ENCODE data around the gene USHBP1. TPM values are rescaled to one million over a fixed set of nuclear protein-coding genes. Genes with fewer than 3 reads are reported as not detected.
A peak's percentile ranks its signal among the peaks of the same experiment; 100 is the strongest.

The USHBP1 gene
- total RNA-seq, 1 donor from 2014 or later = 0.29 TPM

DNA sequence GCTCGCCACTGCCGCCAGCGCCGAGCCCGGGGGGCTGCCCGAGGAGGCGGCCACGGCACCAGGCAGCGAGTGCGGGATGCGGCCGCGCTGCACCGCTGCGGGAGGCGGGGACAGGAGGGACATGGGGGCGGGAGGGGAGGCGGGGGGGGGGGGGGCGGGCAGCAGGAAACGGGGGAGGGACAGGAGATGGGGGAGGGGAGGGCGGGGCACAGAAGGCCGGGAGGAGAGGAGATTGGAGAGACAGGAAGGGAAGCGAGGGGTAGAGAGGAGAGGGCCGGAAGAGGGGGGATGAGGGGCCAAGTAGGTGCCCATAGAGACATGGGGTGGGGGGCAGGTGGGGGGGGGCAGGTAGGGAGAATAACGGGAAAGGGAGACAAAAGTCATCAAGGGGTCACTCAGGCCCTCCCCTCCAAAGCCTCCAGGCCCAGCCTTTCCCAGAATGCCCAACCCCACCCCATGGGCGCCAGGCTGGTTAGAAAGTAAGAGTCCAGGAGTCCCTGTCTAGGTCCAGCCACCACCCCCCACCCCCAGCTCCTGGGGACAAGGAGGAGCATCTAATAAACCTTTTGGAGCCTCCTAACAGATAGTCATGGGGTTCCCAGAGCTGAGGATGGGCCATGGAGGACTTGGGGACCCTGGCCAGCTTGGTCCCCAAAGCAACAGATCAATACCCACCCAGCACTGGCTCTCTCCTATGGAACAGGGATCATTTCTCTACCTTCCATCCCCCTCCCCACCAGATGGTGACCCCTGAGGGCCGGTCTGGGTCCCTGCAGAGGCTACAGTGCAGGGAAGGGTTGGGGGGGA is 28.4 kb downstream of the USHBP1 start:
- TF ChIP-seq, protein P1, sequence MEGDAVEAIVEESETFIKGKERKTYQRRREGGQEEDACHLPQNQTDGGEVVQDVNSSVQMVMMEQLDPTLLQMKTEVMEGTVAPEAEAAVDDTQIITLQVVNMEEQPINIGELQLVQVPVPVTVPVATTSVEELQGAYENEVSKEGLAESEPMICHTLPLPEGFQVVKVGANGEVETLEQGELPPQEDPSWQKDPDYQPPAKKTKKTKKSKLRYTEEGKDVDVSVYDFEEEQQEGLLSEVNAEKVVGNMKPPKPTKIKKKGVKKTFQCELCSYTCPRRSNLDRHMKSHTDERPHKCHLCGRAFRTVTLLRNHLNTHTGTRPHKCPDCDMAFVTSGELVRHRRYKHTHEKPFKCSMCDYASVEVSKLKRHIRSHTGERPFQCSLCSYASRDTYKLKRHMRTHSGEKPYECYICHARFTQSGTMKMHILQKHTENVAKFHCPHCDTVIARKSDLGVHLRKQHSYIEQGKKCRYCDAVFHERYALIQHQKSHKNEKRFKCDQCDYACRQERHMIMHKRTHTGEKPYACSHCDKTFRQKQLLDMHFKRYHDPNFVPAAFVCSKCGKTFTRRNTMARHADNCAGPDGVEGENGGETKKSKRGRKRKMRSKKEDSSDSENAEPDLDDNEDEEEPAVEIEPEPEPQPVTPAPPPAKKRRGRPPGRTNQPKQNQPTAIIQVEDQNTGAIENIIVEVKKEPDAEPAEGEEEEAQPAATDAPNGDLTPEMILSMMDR (conservative IDR thresholded peaks at IDR 0.05) = no peak
- peaks cover 8% of the 10 kb centered on the region for H3K36me3 Mint-ChIP-seq
- no peak overlapping the region for H3K4me3 Mint-ChIP-seq
- DNase-seq (ENCODE audit: extremely low spot score, unreplicated experiment) = no peak
- no peak overlapping the region for H3K27ac Mint-ChIP-seq
- no peaks in the 10 kb centered on the region for H3K27me3 Mint-ChIP-seq
- peaks cover 12% of the 10 kb centered on the region for H3K4me1 Mint-ChIP-seq (ENCODE audit: unreplicated experiment)
- H3K9me3 Mint-ChIP-seq = no peaks in the 10 kb centered on the region

DNA sequence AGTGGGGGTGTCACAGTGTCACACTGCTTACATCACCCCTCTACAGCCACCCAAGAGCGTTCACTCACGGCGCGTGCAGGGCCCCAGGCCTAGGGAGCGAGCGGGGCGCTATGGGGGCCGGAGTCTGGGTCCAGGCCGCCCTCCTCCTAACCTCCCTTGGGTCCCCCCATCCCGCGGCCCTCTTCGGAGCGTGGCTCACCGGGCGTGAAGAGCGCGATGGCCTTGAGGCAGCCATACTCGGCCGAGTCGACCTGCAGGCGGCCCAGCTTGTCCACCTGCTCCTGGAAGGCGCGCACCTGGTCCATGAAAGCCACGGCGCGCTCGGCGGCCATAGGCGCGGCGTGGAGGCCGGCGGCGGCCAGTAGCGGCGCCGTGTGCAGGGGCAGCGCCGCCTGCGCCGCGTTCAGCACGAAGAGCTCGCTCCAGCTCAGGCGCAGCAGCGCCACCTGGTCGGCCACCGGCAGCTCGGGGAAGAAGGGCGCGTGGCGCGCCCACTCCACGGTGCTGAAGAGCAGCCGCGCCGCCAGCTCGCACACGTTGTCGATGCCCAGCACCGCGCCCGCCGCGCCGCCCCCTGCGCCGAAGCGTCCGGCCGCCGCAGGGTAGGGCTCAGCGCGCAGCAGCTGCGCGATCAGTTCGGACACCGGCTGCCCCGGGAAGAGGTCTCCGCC is 29.1 kb downstream of the USHBP1 start:
- H3K4me1 Mint-ChIP-seq (ENCODE audit: unreplicated experiment) = peaks cover 5% of the 10 kb centered on the region
- no peak overlapping the region for H3K27ac Mint-ChIP-seq

DNA sequence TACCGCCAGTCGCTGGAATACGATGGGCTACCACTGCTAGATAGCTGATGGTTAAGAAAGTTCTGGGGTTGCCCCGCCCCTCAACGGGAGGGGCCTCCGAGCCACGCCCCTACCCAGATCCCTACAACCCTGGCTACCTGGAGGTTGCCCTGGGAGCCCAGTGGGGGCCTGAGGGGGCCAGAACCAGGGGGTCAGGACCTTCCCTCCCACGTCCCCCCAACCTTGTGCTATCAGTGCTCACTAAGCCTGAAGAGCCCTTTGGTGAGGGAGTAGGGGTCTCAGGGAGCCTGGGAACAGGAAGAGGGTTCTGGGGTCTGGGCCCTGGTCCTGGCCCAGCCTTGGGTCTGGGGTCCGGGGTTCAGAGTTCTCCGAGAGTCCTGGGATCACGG is 29.6 kb downstream of the USHBP1 start:
- no peak for DNase-seq (ENCODE audit: extremely low spot score, unreplicated experiment)
- Mint-ChIP-seq H3K9me3 (no peaks in the 10 kb centered on the region), H3K36me3 (peaks cover 8% of the 10 kb centered on the region), H3K27me3 (no peaks in the 10 kb centered on the region), H3K27ac (no peak overlapping the region), H3K4me1 (ENCODE audit: unreplicated experiment) (peaks cover 2% of the 10 kb centered on the region), H3K4me3 (peak overlapping the region; percentile 54)
- TF ChIP-seq, protein P1 (conservative IDR thresholded peaks at IDR 0.05) = no peak

More for the DNA sequence above, 29.1 kb downstream of the USHBP1 start:
- TF ChIP-seq, protein P1 (conservative IDR thresholded peaks at IDR 0.05) = peak; percentile 56
- peaks cover 8% of the 10 kb centered on the region for H3K36me3 Mint-ChIP-seq
- no peak for DNase-seq (ENCODE audit: extremely low spot score, unreplicated experiment)
- H3K9me3 Mint-ChIP-seq = no peaks in the 10 kb centered on the region
- no peaks in the 10 kb centered on the region for H3K27me3 Mint-ChIP-seq
- H3K4me3 Mint-ChIP-seq = peak overlapping the region; percentile 54

DNA sequence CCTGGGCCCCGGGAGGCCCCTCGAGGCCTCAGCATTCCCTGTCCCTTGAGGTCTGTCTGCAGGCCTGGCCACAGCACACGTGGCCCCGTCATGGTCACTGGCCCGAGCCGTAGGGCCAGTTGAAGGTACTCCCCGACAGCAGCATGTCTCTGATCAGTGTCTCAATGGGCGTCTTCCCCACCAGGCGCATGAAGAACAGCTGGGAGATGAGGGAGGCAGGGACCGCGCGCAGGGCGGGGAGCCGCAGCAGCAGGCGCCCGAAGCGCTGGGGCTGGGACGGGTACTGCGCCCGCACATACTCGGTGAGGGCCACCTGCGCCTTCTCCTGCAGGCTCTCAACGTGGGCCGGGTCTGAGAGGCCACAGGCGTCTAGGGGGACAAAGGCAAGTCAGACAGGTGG is 32.3 kb downstream of the USHBP1 start:
- H3K27me3 Mint-ChIP-seq = no peaks in the 10 kb centered on the region

DNA sequence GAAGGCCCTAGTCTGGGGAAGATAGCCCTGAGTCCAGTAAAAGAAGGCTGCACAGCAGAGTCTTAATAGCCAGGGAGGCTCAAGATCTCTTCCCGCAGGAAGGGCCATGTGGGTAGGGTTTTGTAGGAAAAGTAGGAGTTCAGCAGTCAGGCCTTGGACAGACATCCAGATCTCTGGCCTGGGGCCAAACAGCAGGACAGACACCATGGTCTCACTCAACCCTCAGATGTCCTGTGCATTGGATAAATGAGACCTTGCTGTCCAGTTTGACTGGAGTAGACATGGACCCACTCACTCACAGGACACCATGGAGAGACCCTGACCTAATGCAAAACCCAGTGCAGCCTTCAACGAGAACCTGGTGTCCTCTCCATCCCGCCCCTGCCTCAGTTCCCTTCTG is 34.7 kb downstream of the USHBP1 start:
- no peaks in the 10 kb centered on the region for H3K9me3 Mint-ChIP-seq
- no peak overlapping the region for H3K4me3 Mint-ChIP-seq
- no peaks in the 10 kb centered on the region for H3K4me1 Mint-ChIP-seq (ENCODE audit: unreplicated experiment)
- H3K27me3 Mint-ChIP-seq = no peaks in the 10 kb centered on the region
- no peak for DNase-seq (ENCODE audit: extremely low spot score, unreplicated experiment)
- no peaks in the 10 kb centered on the region for H3K36me3 Mint-ChIP-seq
- H3K27ac Mint-ChIP-seq = no peak overlapping the region
- TF ChIP-seq, protein P1 (conservative IDR thresholded peaks at IDR 0.05) = no peak

More for the DNA sequence above, 32.3 kb downstream of the USHBP1 start:
- DNase-seq (ENCODE audit: extremely low spot score, unreplicated experiment) = no peak
- TF ChIP-seq, protein P1 (conservative IDR thresholded peaks at IDR 0.05) = no peak
- Mint-ChIP-seq H3K27ac (no peak overlapping the region), H3K36me3 (no peaks in the 10 kb centered on the region), H3K4me1 (ENCODE audit: unreplicated experiment) (no peaks in the 10 kb centered on the region), H3K9me3 (no peaks in the 10 kb centered on the region), H3K4me3 (no peak overlapping the region)
